Activated CD8-positive, alpha-beta memory T cell treated with anti-CD3 and anti-CD28 coated beads, Interleukin-2, amount 50 U/mL, for 24 hours (primary cell): Measurements from ENCODE around the gene GRM1.

Experiments used
- DNase-seq: peaks from one replicate; pipeline ENCODE4 v3.0.0-alpha.2; 2020; ENCODE audit errors: extremely low read depth

The GRM1 gene

GRCh38 chr6:146273490-146273889 is 244.6 kb downstream of the GRM1 start:
- no peak for DNase-seq

GRCh38 chr6:146277142-146277541 is 248.3 kb downstream of the GRM1 start:
- DNase-seq: no peak

GRCh38 chr6:146281651-146282362 is 252.9 kb downstream of the GRM1 start:
- no peak for DNase-seq

GRCh38 chr6:146282837-146283236 is 254.0 kb downstream of the GRM1 start:
- no peak for DNase-seq

GRCh38 chr6:146284311-146284710 is 255.4 kb downstream of the GRM1 start:
- DNase-seq: no peak

- DNase-seq: no peak
Measured at GRCh38 chr6:146286961-146287360, 258.1 kb downstream of the GRM1 start.

GRCh38 chr6:146287691-146288369 is 259.0 kb downstream of the GRM1 start:
- DNase-seq: no peak

- DNase-seq: no peak
Measured at GRCh38 chr6:146289816-146290588, 261.1 kb downstream of the GRM1 start.

GRCh38 chr6:146290589-146290901 is 261.7 kb downstream of the GRM1 start:
- no peak for DNase-seq

GRCh38 chr6:146292506-146292905 is 263.6 kb downstream of the GRM1 start:
- no peak for DNase-seq

GRCh38 chr6:146295695-146296094 is 266.8 kb downstream of the GRM1 start:
- DNase-seq: no peak

- no peak for DNase-seq
Measured at GRCh38 chr6:146297815-146298214, 269.0 kb downstream of the GRM1 start.

- DNase-seq: no peak
Measured at GRCh38 chr6:146300521-146300920, 271.7 kb downstream of the GRM1 start.

- no peak for DNase-seq
Measured at GRCh38 chr6:146301764-146302163, 272.9 kb downstream of the GRM1 start.

GRCh38 chr6:146302994-146303393 is 274.1 kb downstream of the GRM1 start:
- no peak for DNase-seq

- DNase-seq: no peak
Measured at GRCh38 chr6:146304181-146304580, 275.3 kb downstream of the GRM1 start.

- no peak for DNase-seq
Measured at GRCh38 chr6:146305092-146305491, 276.2 kb downstream of the GRM1 start.

- DNase-seq: no peak
Measured at GRCh38 chr6:146305951-146306350, 277.1 kb downstream of the GRM1 start.

GRCh38 chr6:146310628-146311027 is 281.8 kb downstream of the GRM1 start:
- DNase-seq: no peak

GRCh38 chr6:146311079-146311478 is 282.2 kb downstream of the GRM1 start:
- no peak for DNase-seq

- DNase-seq: no peak
Measured at GRCh38 chr6:146312608-146313007, 283.7 kb downstream of the GRM1 start.

GRCh38 chr6:146315381-146316174 is 286.7 kb downstream of the GRM1 start:
- DNase-seq: no peak
